ENCODE data around the gene RGS18.
"Not testable (repeated sequence)": the region's sequence is repeated elsewhere in the genome, so short reads cannot be mapped to it uniquely, and the experiment has no call there.

RGS18 gene

GRCh38 chr1:192165002-192165401 lies 6.7 kb downstream of the RGS18 start:
- not testable (repeated sequence) for DNase-seq (ENCODE audit: low read depth in 2 of 3, low spot score in 1 of 3)

- DNase-seq (ENCODE audit: low read depth in 2 of 3, low spot score in 1 of 3): no peak
Observed at GRCh38 chr1:192167011-192167410, 8.7 kb downstream of the RGS18 start.

- no peak for DNase-seq (ENCODE audit: low read depth in 2 of 3, low spot score in 1 of 3)
Observed at GRCh38 chr1:192167911-192168700, 9.8 kb downstream of the RGS18 start.

- no peak for DNase-seq (ENCODE audit: low read depth in 2 of 3, low spot score in 1 of 3)
Observed at GRCh38 chr1:192168964-192169363, 10.7 kb downstream of the RGS18 start.

GRCh38 chr1:192170196-192170984 lies 12.1 kb downstream of the RGS18 start:
- no peak for DNase-seq (ENCODE audit: low read depth in 2 of 3, low spot score in 1 of 3)

GRCh38 chr1:192171123-192171522 lies 12.9 kb downstream of the RGS18 start:
- DNase-seq (ENCODE audit: low read depth in 2 of 3, low spot score in 1 of 3): no peak

- no peak for DNase-seq (ENCODE audit: low read depth in 2 of 3, low spot score in 1 of 3)
Observed at GRCh38 chr1:192175971-192176370, 17.7 kb downstream of the RGS18 start.

GRCh38 chr1:192183788-192184187 lies 25.5 kb downstream of the RGS18 start:
- DNase-seq (ENCODE audit: low read depth in 2 of 3, low spot score in 1 of 3): no peak

GRCh38 chr1:192186197-192186596 lies 27.9 kb downstream of the RGS18 start:
- no peak for DNase-seq (ENCODE audit: low read depth in 2 of 3, low spot score in 1 of 3)

GRCh38 chr1:192190066-192190465 lies 31.8 kb downstream of the RGS18 start:
- DNase-seq (ENCODE audit: low read depth in 2 of 3, low spot score in 1 of 3): no peak

GRCh38 chr1:192201303-192201702 lies 43.0 kb downstream of the RGS18 start:
- DNase-seq (ENCODE audit: low read depth in 2 of 3, low spot score in 1 of 3): no peak

- DNase-seq (ENCODE audit: low read depth in 2 of 3, low spot score in 1 of 3): no peak
Observed at GRCh38 chr1:192224396-192224795, 66.1 kb downstream of the RGS18 start.

GRCh38 chr1:192224846-192225245 lies 66.6 kb downstream of the RGS18 start:
- DNase-seq (ENCODE audit: low read depth in 2 of 3, low spot score in 1 of 3): no peak

GRCh38 chr1:192225266-192225665 lies 67.0 kb downstream of the RGS18 start:
- no peak for DNase-seq (ENCODE audit: low read depth in 2 of 3, low spot score in 1 of 3)

GRCh38 chr1:192225703-192226102 lies 67.4 kb downstream of the RGS18 start:
- DNase-seq (ENCODE audit: low read depth in 2 of 3, low spot score in 1 of 3): no peak

- no peak for DNase-seq (ENCODE audit: low read depth in 2 of 3, low spot score in 1 of 3)
Observed at GRCh38 chr1:192227330-192227729, 69.1 kb downstream of the RGS18 start.

GRCh38 chr1:192227980-192228379 lies 69.7 kb downstream of the RGS18 start:
- DNase-seq (ENCODE audit: low read depth in 2 of 3, low spot score in 1 of 3): not testable (repeated sequence)

GRCh38 chr1:192232817-192233417 lies 74.7 kb downstream of the RGS18 start:
- no peak for DNase-seq (ENCODE audit: low read depth in 2 of 3, low spot score in 1 of 3)

- DNase-seq (ENCODE audit: low read depth in 2 of 3, low spot score in 1 of 3): no peak
Observed at GRCh38 chr1:192235127-192235526, 76.9 kb downstream of the RGS18 start.
